ENCODE data around the gene ECHDC3.
"Not testable (repeated sequence)": the region's sequence is repeated elsewhere in the genome, so short reads cannot be mapped to it uniquely, and the experiment has no call there.

ECHDC3 gene

GRCh38 chr10:11725912-11726311 is 16.3 kb upstream of the ECHDC3 start:
- no peak overlapping the region for H3K4me3 ChIP-seq (replicated peaks; ENCODE audit: low read depth, low read length)
- DNase-seq (ENCODE audit: low read depth), result no peak
- no peak for TF ChIP-seq CTCF (IDR thresholded peaks at IDR 0.05; ENCODE audit: low read length, missing control alignments)

GRCh38 chr10:11727563-11727962 is 14.6 kb upstream of the ECHDC3 start:
- no peak for DNase-seq (ENCODE audit: low read depth)
- no peak for TF ChIP-seq CTCF (IDR thresholded peaks at IDR 0.05; ENCODE audit: low read length, missing control alignments)
- H3K4me3 ChIP-seq (replicated peaks; ENCODE audit: low read depth, low read length), result no peak overlapping the region

- DNase-seq (ENCODE audit: low read depth), result no peak
- TF ChIP-seq CTCF (IDR thresholded peaks at IDR 0.05; ENCODE audit: low read length, missing control alignments), result no peak
- no peak overlapping the region for H3K4me3 ChIP-seq (replicated peaks; ENCODE audit: low read depth, low read length)
Observed at GRCh38 chr10:11728353-11728752, 13.8 kb upstream of the ECHDC3 start.

GRCh38 chr10:11729790-11730315 is 12.3 kb upstream of the ECHDC3 start:
- no peak for TF ChIP-seq CTCF (IDR thresholded peaks at IDR 0.05; ENCODE audit: low read length, missing control alignments)
- DNase-seq (ENCODE audit: low read depth), result no peak
- H3K4me3 ChIP-seq (replicated peaks; ENCODE audit: low read depth, low read length), result no peak overlapping the region

GRCh38 chr10:11730779-11731178 is 11.4 kb upstream of the ECHDC3 start:
- no peak for TF ChIP-seq CTCF (IDR thresholded peaks at IDR 0.05; ENCODE audit: low read length, missing control alignments)
- H3K4me3 ChIP-seq (replicated peaks; ENCODE audit: low read depth, low read length), result no peak overlapping the region
- no peak for DNase-seq (ENCODE audit: low read depth)

- not testable (repeated sequence) for DNase-seq (ENCODE audit: low read depth)
Observed at GRCh38 chr10:11736767-11737166, 5.4 kb upstream of the ECHDC3 start.

GRCh38 chr10:11737258-11738032 is 4.7 kb upstream of the ECHDC3 start:
- DNase-seq (ENCODE audit: low read depth); H3K4me3 ChIP-seq (replicated peaks; ENCODE audit: low read depth, low read length): not testable (repeated sequence)

More at GRCh38 chr10:11736767-11737166, 5.4 kb upstream of the ECHDC3 start:
- H3K4me3 ChIP-seq (replicated peaks; ENCODE audit: low read depth, low read length), result not testable (repeated sequence)

GRCh38 chr10:11740907-11741306 is 1.3 kb upstream of the ECHDC3 start:
- H3K4me3 ChIP-seq (replicated peaks; ENCODE audit: low read depth, low read length), result no peak overlapping the region
- DNase-seq (ENCODE audit: low read depth), result no peak
- TF ChIP-seq CTCF (IDR thresholded peaks at IDR 0.05; ENCODE audit: low read length, missing control alignments), result no peak
